Thoracic aorta (tissue), 2 donors: ENCODE results near the gene FAM117A. TPM values are rescaled to one million over a fixed set of nuclear protein-coding genes. Genes with fewer than 3 reads are reported as not detected.
"Not testable (repeated sequence)": the region's sequence is repeated elsewhere in the genome, so short reads cannot be mapped to it uniquely, and the experiment has no call there.

Experiments
- ATAC-seq: fragments of 150-250 bp; one replicate; pipeline ENCODE4 v1.8.0; 2017; ENCODE audit warnings: low read depth; ENCODE audit not compliant: insufficient number of reproducible peaks, low FRiP score
- DNase-seq: peaks from one replicate; pipeline ENCODE4 v3.0.0-alpha.2; 2020; ENCODE audit warnings: low spot score
- H3K27ac ChIP-seq, 2 donors: fragments of 200-600 bp; sonication (generic); 1 replicate in 1 of 2; 2 replicates in 1 of 2; pipeline ENCODE4 v1.5.1; 2016; ENCODE audit warnings: mild to moderate bottlenecking in 2 of 2, moderate library complexity in 2 of 2
- H3K27me3 ChIP-seq: fragments of 200-600 bp; sonication (generic); replicated peaks from 2 replicates; pipeline ENCODE4 v1.6.0; 2016; ENCODE audit warnings: mild to moderate bottlenecking; ENCODE audit not compliant: insufficient read depth
- H3K36me3 ChIP-seq: fragments of 200-600 bp; sonication (generic); one replicate; pipeline ENCODE4 v1.5.1; 2016
- H3K4me1 ChIP-seq, 2 donors: fragments of 200-600 bp; sonication (generic); 1 replicate in 1 of 2; 2 replicates in 1 of 2; pipeline versions ENCODE4 v1.5.1 to v1.6.0; 2016; ENCODE audit warnings: low read depth in 2 of 2, mild to moderate bottlenecking in 1 of 2; ENCODE audit not compliant: control insufficient read depth in 1 of 2
- H3K4me3 ChIP-seq: fragments of 200-600 bp; sonication (generic); 2 replicates; pipeline ENCODE4 v1.5.1; 2016; ENCODE audit warnings: mild to moderate bottlenecking
- H3K9me3 ChIP-seq: fragments of 200-600 bp; sonication (generic); 2 replicates; pipeline ENCODE4 v1.5.1; 2016
- CTCF ChIP-seq: fragments of 200-600 bp; sonication (generic); IDR thresholded peaks from one replicate; pipeline ENCODE4 v1.5.1; 2019; ENCODE audit warnings: antibody characterized with exemption
- total RNA-seq, 2 donors: library from RNA; depleted of rRNA; stranded (reverse); fragments of >200 nt; gene quantifications; one replicate each; pipeline versions ENCODE4 v1.1.0 to v1.2.3, GENCODE V29; 2016

The FAM117A gene
- total RNA-seq, 2 donors from 2014 or later = 12.1 to 23.7 TPM

- Histone ChIP-seq H3K27ac (peak overlapping the region; percentile 96 to 97), H3K4me1 (peaks cover 33 to 41% of the 10 kb centered on the region in 2 donors), H3K9me3 (no peaks in the 10 kb centered on the region), H3K4me3 (peak overlapping the region; percentile 76), H3K36me3 (no peaks in the 10 kb centered on the region), H3K27me3 (no peaks in the 10 kb centered on the region)
- DNase-seq (peak; percentile 89), ATAC-seq (peak; percentile 64)
- no peak for TF ChIP-seq CTCF
These were observed 86.6 kb downstream of the FAM117A start for GRCh38 chr17:49677134-49677932.

GRCh38 chr17:49676276-49676868 is 87.6 kb downstream of the FAM117A start:
- ATAC-seq = no peak
- TF ChIP-seq CTCF = no peak
- H3K9me3 ChIP-seq = no peaks in the 10 kb centered on the region
- H3K27ac ChIP-seq = peak overlapping the region; percentile 96 to 97
- H3K4me1 ChIP-seq = peaks cover 35 to 49% of the 10 kb centered on the region in 2 donors
- no peak for DNase-seq
- H3K27me3 ChIP-seq = no peaks in the 10 kb centered on the region
- peak overlapping the region; percentile 76 for H3K4me3 ChIP-seq
- H3K36me3 ChIP-seq = no peaks in the 10 kb centered on the region

GRCh38 chr17:49674507-49674906 is 89.4 kb downstream of the FAM117A start:
- Histone ChIP-seq H3K4me3 (peak overlapping the region; percentile 76), H3K4me1 (peaks cover 49 to 68% of the 10 kb centered on the region in 2 donors), H3K36me3 (no peaks in the 10 kb centered on the region), H3K27me3 (no peaks in the 10 kb centered on the region), H3K9me3 (no peaks in the 10 kb centered on the region), H3K27ac (peak overlapping the region; percentile 96 to 97)
- no peak for DNase-seq
- TF ChIP-seq CTCF = no peak
- no peak for ATAC-seq

- not testable (repeated sequence) for H3K27me3 ChIP-seq, H3K9me3 ChIP-seq, ATAC-seq, DNase-seq, H3K4me3 ChIP-seq, H3K36me3 ChIP-seq
- Histone ChIP-seq H3K4me1 (peaks cover 49 to 70% of the 10 kb centered on the region in 2 donors), H3K27ac (peak overlapping the region; percentile 33 to 96)
These were observed 90.3 kb downstream of the FAM117A start for GRCh38 chr17:49673679-49674078.

GRCh38 chr17:49670641-49671040 is 93.3 kb downstream of the FAM117A start:
- H3K4me3 ChIP-seq = peak overlapping the region; percentile 41
- no peak for DNase-seq
- no peaks in the 10 kb centered on the region for H3K9me3 ChIP-seq
- no peak for ATAC-seq
- TF ChIP-seq CTCF = no peak
- H3K36me3 ChIP-seq = no peaks in the 10 kb centered on the region
- H3K27me3 ChIP-seq = no peaks in the 10 kb centered on the region
- peak overlapping the region in 1 of 2 donors; percentile 59 for H3K27ac ChIP-seq
- peaks cover 44 to 58% of the 10 kb centered on the region in 2 donors for H3K4me1 ChIP-seq
